HCT116 (cell line): ENCODE data around the gene OSBPL8. TPM values are rescaled to one million over a fixed set of nuclear protein-coding genes. Genes with fewer than 3 reads are reported as not detected.

Experiments
- ATAC-seq: fragments of 200-7000 bp; cut with Tn5 transposase; 2 replicates; pipeline ENCODE4 v1.9.1; 2020; ENCODE audit warnings: mild to moderate bottlenecking, moderate library complexity
- BruUV-seq: library from RNA; stranded (reverse); fragments of 400-500 nt; replicated peaks from 2 replicates; lab custom pipeline; 2021; lab: Mats Ljungman, UMichigan
- CTCF ChIA-PET: fragments of 300-600 bp; sonication (Branson Sonifier 250); formaldehyde crosslinking; loops from one replicate; lab custom pipeline; 2021; ENCODE audit warnings: antibody characterized with exemption; lab: Charles Lee
- POLR2A ChIA-PET: fragments of 300-600, 350-600 bp; sonication (Branson Sonifier 250); formaldehyde crosslinking; loops from one replicate; lab custom pipeline; 2021; ENCODE audit warnings: antibody characterized with exemption; lab: Charles Lee
- RAD21 ChIA-PET, 2 experiments: fragments of 300-600 bp; sonication (Branson Sonifier 250); formaldehyde crosslinking; loops; one replicate each; lab custom pipeline; 2023; ENCODE audit warnings: low total read pairs in 2 of 2; ENCODE audit not compliant: uncharacterized antibody in 2 of 2, unreplicated experiment in 2 of 2, low non-redundant PET in 1 of 2; lab: Charles Lee
- DNase-seq: peaks from one replicate; pipeline ENCODE4 v3.0.0-alpha.2; 2010; ENCODE audit warnings: low read depth, low spot score
- H2AFZ ChIP-seq: fragments of 200-600 bp; shearing (Covaris generic), sonication (generic); 2 replicates; pipeline ENCODE4 v1.6.1; 2017; ENCODE audit warnings: low read depth, mixed run types, mixed read lengths, antibody characterized with exemption, low read length; ENCODE audit not compliant: poor library complexity, severe bottlenecking
- H3K27ac ChIP-seq: 2 replicates; pipeline ENCODE4 v1.5.1; 2012; ENCODE audit warnings: low read depth, low read length
- H3K27me3 ChIP-seq: fragments of 200-600 bp; sonication (generic); 2 replicates; pipeline ENCODE4 v1.6.1; 2016; ENCODE audit warnings: mixed run types, low read length, mixed read lengths; ENCODE audit not compliant: insufficient read depth
- H3K36me3 ChIP-seq, 2 experiments: fragments of 200-500 bp in 1 of 2; fragments of 200-600 bp in 1 of 2; sonication (Bioruptor generic) in 1 of 2; sonication (generic) in 1 of 2; 2 replicates each; pipeline versions ENCODE4 v1.5.1 to v1.6.1; 2014 to 2016; ENCODE audit warnings: low read length in 2 of 2, inconsistent platforms in 1 of 2, mixed read lengths in 1 of 2, mixed run types in 1 of 2; ENCODE audit not compliant: insufficient read depth in 2 of 2, control insufficient read depth in 1 of 2
- H3K4me1 ChIP-seq, 2 experiments: fragments of 200-600 bp in 1 of 2; sonication (generic) in 1 of 2; 2 replicates each; pipeline versions ENCODE4 v1.5.1 to v1.6.1; 2012 to 2017; ENCODE audit warnings: low read length in 2 of 2, inconsistent platforms in 1 of 2, mild to moderate bottlenecking in 1 of 2, mixed read lengths in 1 of 2, mixed run types in 1 of 2, moderate library complexity in 1 of 2; ENCODE audit not compliant: insufficient read depth in 2 of 2, control insufficient read depth in 1 of 2
- H3K4me2 ChIP-seq: fragments of 200-600 bp; sonication (generic); 2 replicates; pipeline ENCODE4 v1.6.1; 2017; ENCODE audit warnings: mixed run types, low read length, mixed read lengths
- H3K4me3 ChIP-seq, 2 experiments: fragments of 200-600 bp in 1 of 2; sonication (generic) in 1 of 2; replicated peaks in 1 of 2; 2 replicates each; pipeline ENCODE4 v1.5.1; 2011 to 2016; ENCODE audit warnings: low read length in 2 of 2, control low read depth in 1 of 2, low read depth in 1 of 2, mild to moderate bottlenecking in 1 of 2, mixed read lengths in 1 of 2, mixed run types in 1 of 2
- H3K79me2 ChIP-seq: fragments of 200-600 bp; sonication (generic); 2 replicates; pipeline ENCODE4 v1.6.1; 2017; ENCODE audit warnings: mild to moderate bottlenecking, mixed run types, low read length, moderate library complexity, mixed read lengths; ENCODE audit not compliant: insufficient read depth
- H3K9ac ChIP-seq: fragments of 200-600 bp; sonication (generic); 2 replicates; pipeline ENCODE4 v1.6.1; 2016; ENCODE audit warnings: low read length, mixed read lengths
- H3K9me2 ChIP-seq: fragments of 200-600 bp; sonication (generic), shearing (Covaris generic); 2 replicates; pipeline ENCODE4 v1.6.1; 2017; ENCODE audit warnings: mixed run types, mild to moderate bottlenecking, moderate library complexity; ENCODE audit not compliant: insufficient read depth
- H3K9me3 ChIP-seq, 2 experiments: fragments of 200-500 bp in 1 of 2; fragments of 200-600 bp in 1 of 2; sonication (Bioruptor generic) in 1 of 2; sonication (generic) in 1 of 2; 2 replicates each; pipeline ENCODE4 v1.6.1; 2014 to 2017; ENCODE audit warnings: low read length in 2 of 2, mixed read lengths in 2 of 2, inconsistent platforms in 1 of 2, low read depth in 1 of 2, mild to moderate bottlenecking in 1 of 2, mixed run types in 1 of 2, moderate library complexity in 1 of 2; ENCODE audit not compliant: control insufficient read depth in 1 of 2, insufficient read depth in 1 of 2
- H4K20me1 ChIP-seq: fragments of 200-600 bp; sonication (generic), shearing (Covaris generic); 2 replicates; pipeline ENCODE4 v1.6.1; 2017; ENCODE audit warnings: mixed run types, mild to moderate bottlenecking, moderate library complexity; ENCODE audit not compliant: insufficient read depth
- ATF3 ChIP-seq: IDR thresholded peaks from 2 replicates; pipeline ENCODE4 v1.6.1; 2012
- CBX3 ChIP-seq: IDR thresholded peaks from 2 replicates; pipeline ENCODE4 v1.6.1; 2012; ENCODE audit warnings: low read depth
- CEBPB ChIP-seq: IDR thresholded peaks from 2 replicates; pipeline ENCODE4 v1.6.1; 2012; ENCODE audit warnings: low read depth
- CTCF ChIP-seq, 3 experiments: fragments of 200-600 bp in 1 of 3; sonication (generic) in 1 of 3; IDR thresholded peaks in 2 of 3; conservative IDR thresholded peaks in 1 of 3; 2 replicates each; pipeline ENCODE4 v1.5.1; 2012 to 2017; ENCODE audit warnings: low read depth in 2 of 3, low read length in 2 of 3, antibody characterized with exemption in 1 of 3, borderline replicate concordance in 1 of 3, control low read depth in 1 of 3, mild to moderate bottlenecking in 1 of 3, mixed read lengths in 1 of 3, mixed run types in 1 of 3, moderate library complexity in 1 of 3; ENCODE audit not compliant: insufficient read depth in 1 of 3
- EGR1 ChIP-seq: IDR thresholded peaks from 2 replicates; pipeline ENCODE4 v1.6.1; 2012; ENCODE audit warnings: low read depth
- JUND ChIP-seq: IDR thresholded peaks from 2 replicates; pipeline ENCODE4 v1.6.1; 2012
- POLR2AphosphoS5 ChIP-seq: IDR thresholded peaks from 2 replicates; pipeline ENCODE4 v1.6.1; 2011; ENCODE audit warnings: mild to moderate bottlenecking, low read depth, low read length, moderate library complexity
- SP1 ChIP-seq: IDR thresholded peaks from 2 replicates; pipeline ENCODE4 v1.6.1; 2012; ENCODE audit warnings: low read depth
- SRF ChIP-seq: IDR thresholded peaks from 2 replicates; pipeline ENCODE4 v1.6.1; 2012; ENCODE audit warnings: low read depth
- YY1 ChIP-seq: IDR thresholded peaks from 2 replicates; pipeline ENCODE4 v1.6.1; 2011; ENCODE audit warnings: low read length, low read depth, moderate library complexity, mild to moderate bottlenecking; ENCODE audit not compliant: insufficient replicate concordance; ENCODE audit errors: extremely low read depth
- ZNF274 ChIP-seq: fragments of 200-500 bp; sonication (Bioruptor generic); IDR thresholded peaks from 2 replicates; pipeline ENCODE4 v1.6.1; 2014; ENCODE audit warnings: mild to moderate bottlenecking, low read depth, low read length, inconsistent platforms
- intact Hi-C: fragments of 100-400 bp; cut with micrococcal nuclease; formaldehyde crosslinking; loops from 2 replicates; pipeline ENCODE4 v1.10.0; 2022
- total RNA-seq: library from RNA; stranded (reverse); gene quantifications from one replicate; pipeline ENCODE4 v1.2.1, GENCODE V29; 2021; ENCODE audit not compliant: unreplicated experiment

OSBPL8 gene
- total RNA-seq, 1 experiment from 2014 or later: 115 TPM

- TF ChIP-seq SRF (no peak), EGR1 (no peak), ATF3 (no peak), CEBPB (no peak), JUND (no peak), CBX3 (no peak), SP1 (no peak), CTCF (IDR thresholded peaks at IDR 0.05 in 2 of 3, conservative IDR thresholded peaks at IDR 0.05 in 1 of 3; ENCODE audit: borderline replicate concordance in 1 of 3, insufficient read depth in 1 of 3, low read depth in 2 of 3, low read length in 2 of 3) (no peak), POLR2AphosphoS5 (no peak), ZNF274 (no peak), YY1 (no peak)
- DNase-seq: no peak
- Histone ChIP-seq H3K4me2 (no peak overlapping the region), H3K4me3 (no peak overlapping the region), H3K4me1 (no peaks in the 10 kb centered on the region), H3K27ac (no peak overlapping the region), H3K36me3 (peaks cover 0 to 5% of the 10 kb centered on the region in 2 experiments; a peak in 1 of 4 replicates), H4K20me1 (no peaks in the 10 kb centered on the region), H3K9me3 (peaks cover 6 to 10% of the 10 kb centered on the region in 2 experiments; a peak in 2 of 4 replicates), H3K9me2 (no peaks in the 10 kb centered on the region), H2AFZ (no peak overlapping the region), H3K9ac (no peak overlapping the region), H3K27me3 (no peaks in the 10 kb centered on the region), H3K79me2 (peaks cover 59% of the 10 kb centered on the region)
- CTCF ChIA-PET: no interaction called here
- BruUV-seq: no TSS peak
- RAD21 ChIA-PET: no interaction called here
- ATAC-seq: no peak
- intact Hi-C loops: no loop called here
- POLR2A ChIA-PET: no interaction called here
These were observed 134.6 kb downstream of the OSBPL8 start for GRCh38 chr12:76424941-76425340.
